ENCODE data around the gene UTP25. TPM values are rescaled to one million over a fixed set of nuclear protein-coding genes. Genes with fewer than 3 reads are reported as not detected.

The UTP25 gene
- total RNA-seq, 1 donor, result 22.1 TPM

DNA sequence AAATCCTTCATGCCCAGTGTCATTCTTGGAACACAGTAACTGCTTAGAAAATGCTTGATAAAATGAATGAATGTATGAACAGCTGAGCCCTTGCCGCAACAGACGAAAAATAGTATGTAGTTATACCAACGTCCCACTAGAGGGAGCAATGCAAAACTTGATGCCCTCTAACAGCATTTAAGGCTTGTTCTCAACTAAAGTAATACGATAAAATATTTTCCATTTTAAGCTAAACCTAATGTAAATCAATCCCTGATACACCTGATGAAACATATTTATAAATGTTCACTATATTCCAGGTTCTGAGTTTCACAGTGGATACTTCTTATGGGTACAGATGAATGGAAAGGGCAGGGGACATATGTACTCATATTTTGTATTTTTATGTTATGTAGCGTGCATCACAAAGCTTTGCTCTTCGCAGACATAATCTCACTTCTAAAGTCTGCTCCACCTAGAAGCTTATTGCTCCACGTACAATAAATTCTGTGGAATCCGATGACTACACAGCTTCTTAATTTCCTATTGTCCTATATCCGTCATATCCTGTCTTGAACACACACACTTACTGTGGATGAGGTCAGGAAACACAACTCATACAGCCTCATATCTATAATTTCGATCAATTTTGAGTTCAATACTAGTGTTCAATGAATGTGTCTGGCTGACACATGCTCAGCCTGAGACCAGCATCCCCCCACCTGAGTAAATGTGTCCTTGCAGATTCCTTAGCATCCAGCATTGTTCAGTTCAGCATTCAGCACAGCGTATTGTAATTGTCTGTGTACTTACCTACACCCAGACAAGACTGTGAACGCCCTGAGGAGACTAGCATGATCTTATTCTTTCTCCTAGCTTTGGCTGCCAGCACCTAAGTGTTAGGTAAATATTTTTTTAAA is 4.4 kb upstream of the UTP25 start:
- Histone ChIP-seq H3K9me3 (ENCODE audit: low read depth, low read length) (no peaks in the 10 kb centered on the region), H3K4me3 (ENCODE audit: insufficient read depth, low read length) (peak overlapping the region; percentile 39), H4K20me1 (ENCODE audit: insufficient read depth, low read length) (no peaks in the 10 kb centered on the region), H3K27me3 (ENCODE audit: insufficient read depth, low read length) (no peaks in the 10 kb centered on the region), H3K4me2 (ENCODE audit: insufficient read depth, low read length) (peak overlapping the region; percentile 68), H2AFZ (ENCODE audit: low read length) (peak overlapping the region; percentile 70), H3K4me1 (ENCODE audit: insufficient read depth, low read length) (peaks cover 17% of the 10 kb centered on the region), H3K36me3 (ENCODE audit: insufficient read depth, low read length) (no peaks in the 10 kb centered on the region), H3K79me2 (ENCODE audit: insufficient read depth, low read length) (peaks cover 4% of the 10 kb centered on the region), H3K27ac (ENCODE audit: low read depth, low read length) (peak overlapping the region; percentile 78)
- TF ChIP-seq, protein P1, sequence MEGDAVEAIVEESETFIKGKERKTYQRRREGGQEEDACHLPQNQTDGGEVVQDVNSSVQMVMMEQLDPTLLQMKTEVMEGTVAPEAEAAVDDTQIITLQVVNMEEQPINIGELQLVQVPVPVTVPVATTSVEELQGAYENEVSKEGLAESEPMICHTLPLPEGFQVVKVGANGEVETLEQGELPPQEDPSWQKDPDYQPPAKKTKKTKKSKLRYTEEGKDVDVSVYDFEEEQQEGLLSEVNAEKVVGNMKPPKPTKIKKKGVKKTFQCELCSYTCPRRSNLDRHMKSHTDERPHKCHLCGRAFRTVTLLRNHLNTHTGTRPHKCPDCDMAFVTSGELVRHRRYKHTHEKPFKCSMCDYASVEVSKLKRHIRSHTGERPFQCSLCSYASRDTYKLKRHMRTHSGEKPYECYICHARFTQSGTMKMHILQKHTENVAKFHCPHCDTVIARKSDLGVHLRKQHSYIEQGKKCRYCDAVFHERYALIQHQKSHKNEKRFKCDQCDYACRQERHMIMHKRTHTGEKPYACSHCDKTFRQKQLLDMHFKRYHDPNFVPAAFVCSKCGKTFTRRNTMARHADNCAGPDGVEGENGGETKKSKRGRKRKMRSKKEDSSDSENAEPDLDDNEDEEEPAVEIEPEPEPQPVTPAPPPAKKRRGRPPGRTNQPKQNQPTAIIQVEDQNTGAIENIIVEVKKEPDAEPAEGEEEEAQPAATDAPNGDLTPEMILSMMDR (IDR thresholded peaks at IDR 0.05; ENCODE audit: extremely low read depth, low read depth, low read length), result peak; percentile 89
- no peak for DNase-seq (ENCODE audit: insufficient read length, low spot score, missing footprints)

DNA sequence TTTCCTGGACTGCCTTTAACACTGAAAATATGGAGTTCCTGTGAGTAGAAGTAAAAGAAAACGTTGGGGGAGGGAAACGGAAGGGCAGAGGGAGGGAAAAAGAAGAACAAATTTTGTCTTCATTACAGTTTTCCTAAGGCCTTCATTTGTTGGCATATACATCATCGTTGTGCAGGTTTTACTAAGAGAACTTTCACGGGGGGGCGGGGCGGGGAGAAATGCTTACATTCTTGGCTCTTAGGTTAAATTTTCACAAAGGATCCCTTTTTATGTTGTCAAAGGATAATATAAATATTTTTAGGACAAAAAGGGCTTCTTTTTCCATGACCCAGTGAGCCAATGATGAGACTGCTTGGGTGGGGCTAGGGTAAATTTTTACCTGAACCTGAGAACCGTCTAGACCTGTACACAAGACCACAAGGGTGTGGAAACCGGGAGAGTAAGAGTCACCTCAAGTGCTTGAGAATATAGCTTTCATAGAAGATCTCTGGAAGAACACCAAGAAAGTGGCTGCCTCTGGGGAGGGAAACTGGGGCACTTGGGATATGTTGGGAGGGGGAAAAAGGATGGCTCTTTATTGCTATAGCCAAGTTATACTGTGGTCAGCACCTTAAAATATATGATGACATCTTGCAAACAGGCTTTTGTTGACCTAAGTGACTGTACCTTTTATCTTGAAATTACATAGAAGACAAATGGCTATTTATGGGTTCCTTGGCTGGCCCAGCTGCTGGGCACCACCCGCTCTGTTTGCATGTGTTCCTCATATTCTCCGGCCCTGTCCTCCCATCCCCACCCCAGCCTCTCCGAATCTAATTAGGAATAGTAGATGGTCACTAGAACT is 2.0 kb upstream of the UTP25 start:
- TF ChIP-seq, protein P1 (IDR thresholded peaks at IDR 0.05; ENCODE audit: extremely low read depth, low read depth, low read length), result no peak
- no peak overlapping the region for H3K27ac ChIP-seq (ENCODE audit: low read depth, low read length)
- H3K4me1 ChIP-seq (ENCODE audit: insufficient read depth, low read length), result peaks cover 36% of the 10 kb centered on the region
- H3K27me3 ChIP-seq (ENCODE audit: insufficient read depth, low read length), result no peaks in the 10 kb centered on the region
- H2AFZ ChIP-seq (ENCODE audit: low read length), result peak overlapping the region; percentile 8
- H3K4me3 ChIP-seq (ENCODE audit: insufficient read depth, low read length), result no peak overlapping the region
- H3K4me2 ChIP-seq (ENCODE audit: insufficient read depth, low read length), result no peak overlapping the region
- H4K20me1 ChIP-seq (ENCODE audit: insufficient read depth, low read length), result no peaks in the 10 kb centered on the region
- no peaks in the 10 kb centered on the region for H3K9me3 ChIP-seq (ENCODE audit: low read depth, low read length)
- peaks cover 12% of the 10 kb centered on the region for H3K79me2 ChIP-seq (ENCODE audit: insufficient read depth, low read length)
- no peak for DNase-seq (ENCODE audit: insufficient read length, low spot score, missing footprints)
- H3K36me3 ChIP-seq (ENCODE audit: insufficient read depth, low read length), result peaks cover under 1% of the 10 kb centered on the region

DNA sequence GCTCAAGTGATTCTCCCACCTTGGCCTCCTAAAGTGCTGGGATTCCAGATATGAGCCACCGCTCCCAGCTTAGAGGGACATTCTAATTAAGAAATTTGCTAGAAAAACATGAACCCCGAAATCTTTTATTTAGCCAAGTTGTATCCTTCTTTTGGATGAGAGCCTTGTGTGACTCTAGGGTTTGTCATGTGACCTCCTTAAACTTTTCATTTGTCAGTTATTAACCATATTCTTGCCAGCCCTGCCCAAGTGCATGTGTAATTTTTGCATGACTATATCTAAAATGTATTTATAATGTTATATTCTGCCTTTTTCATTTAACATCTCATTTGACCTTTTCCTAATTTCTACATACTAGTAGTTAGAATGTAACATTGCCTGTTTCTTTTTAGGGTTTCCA is 1.9 kb downstream of the UTP25 start:
- no peak overlapping the region for H3K4me3 ChIP-seq (ENCODE audit: insufficient read depth, low read length)
- no peak overlapping the region for H2AFZ ChIP-seq (ENCODE audit: low read length)
- no peak for DNase-seq (ENCODE audit: insufficient read length, low spot score, missing footprints)
- no peaks in the 10 kb centered on the region for H3K27me3 ChIP-seq (ENCODE audit: insufficient read depth, low read length)
- H3K27ac ChIP-seq (ENCODE audit: low read depth, low read length), result peak overlapping the region; percentile 58
- TF ChIP-seq, protein P1 (IDR thresholded peaks at IDR 0.05; ENCODE audit: extremely low read depth, low read depth, low read length), result no peak
- peaks cover 38% of the 10 kb centered on the region for H3K4me1 ChIP-seq (ENCODE audit: insufficient read depth, low read length)
- no peaks in the 10 kb centered on the region for H4K20me1 ChIP-seq (ENCODE audit: insufficient read depth, low read length)
- H3K36me3 ChIP-seq (ENCODE audit: insufficient read depth, low read length), result peaks cover 36% of the 10 kb centered on the region
- peak overlapping the region; percentile 78 for H3K4me2 ChIP-seq (ENCODE audit: insufficient read depth, low read length)
- H3K79me2 ChIP-seq (ENCODE audit: insufficient read depth, low read length), result peaks cover 34% of the 10 kb centered on the region
- H3K9me3 ChIP-seq (ENCODE audit: low read depth, low read length), result no peaks in the 10 kb centered on the region

DNA sequence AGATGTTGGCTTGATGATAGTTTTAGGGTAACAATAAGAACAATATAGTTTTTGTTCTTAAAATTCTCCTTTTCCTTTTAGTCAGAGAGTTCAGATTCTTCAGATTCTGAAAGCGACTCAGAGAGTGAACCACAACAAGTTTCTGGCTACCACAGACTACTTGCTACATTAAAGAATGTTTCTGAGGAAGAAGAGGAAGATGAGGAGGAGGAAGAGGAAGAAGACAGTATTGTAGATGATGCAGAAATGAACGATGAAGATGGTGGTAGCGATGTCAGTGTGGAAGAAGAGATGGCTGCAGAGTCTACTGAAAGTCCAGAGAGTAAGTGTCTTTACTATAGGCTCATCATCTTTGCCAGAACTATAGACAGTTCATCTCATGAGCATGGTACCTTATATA is 3.0 kb downstream of the UTP25 start:
- H3K27ac ChIP-seq (ENCODE audit: low read depth, low read length), result peak overlapping the region; percentile 58
- peaks cover 34% of the 10 kb centered on the region for H3K79me2 ChIP-seq (ENCODE audit: insufficient read depth, low read length)
- no peak for DNase-seq (ENCODE audit: insufficient read length, low spot score, missing footprints)
- H3K4me2 ChIP-seq (ENCODE audit: insufficient read depth, low read length), result peak overlapping the region; percentile 7
- H3K27me3 ChIP-seq (ENCODE audit: insufficient read depth, low read length), result no peaks in the 10 kb centered on the region
- peaks cover 47% of the 10 kb centered on the region for H3K4me1 ChIP-seq (ENCODE audit: insufficient read depth, low read length)
- H3K36me3 ChIP-seq (ENCODE audit: insufficient read depth, low read length), result peaks cover 46% of the 10 kb centered on the region
- no peaks in the 10 kb centered on the region for H3K9me3 ChIP-seq (ENCODE audit: low read depth, low read length)
- H2AFZ ChIP-seq (ENCODE audit: low read length), result no peak overlapping the region
- H3K4me3 ChIP-seq (ENCODE audit: insufficient read depth, low read length), result no peak overlapping the region
- TF ChIP-seq, protein P1 (IDR thresholded peaks at IDR 0.05; ENCODE audit: extremely low read depth, low read depth, low read length), result no peak
- no peaks in the 10 kb centered on the region for H4K20me1 ChIP-seq (ENCODE audit: insufficient read depth, low read length)
